GM13977 (cell line): ENCODE measurements around the gene CAMSAP2.

Source experiments
- DNase-seq: peaks from one replicate; pipeline ENCODE4 v3.0.0; 2012; ENCODE audit warnings: low spot score
- in situ Hi-C: fragments of 300-500 bp; cut with MboI; formaldehyde crosslinking; loops from one replicate; pipeline ENCODE4 v1.12.0; 2022; ENCODE audit warnings: low sequenced_read_pairs, low pct_unique_long_range_greater_than_20kb, mixed read lengths, inconsistent platforms; ENCODE audit not compliant: unreplicated experiment
- TF ChIP-seq, protein P1 (sequence below): IDR thresholded peaks from 2 replicates; pipeline ENCODE4 v1.5.1; 2012; ENCODE audit warnings: mild to moderate bottlenecking, control low read depth; ENCODE audit not compliant: insufficient read depth; ENCODE audit errors: extremely low read depth, missing control alignments

Gene CAMSAP2

DNA sequence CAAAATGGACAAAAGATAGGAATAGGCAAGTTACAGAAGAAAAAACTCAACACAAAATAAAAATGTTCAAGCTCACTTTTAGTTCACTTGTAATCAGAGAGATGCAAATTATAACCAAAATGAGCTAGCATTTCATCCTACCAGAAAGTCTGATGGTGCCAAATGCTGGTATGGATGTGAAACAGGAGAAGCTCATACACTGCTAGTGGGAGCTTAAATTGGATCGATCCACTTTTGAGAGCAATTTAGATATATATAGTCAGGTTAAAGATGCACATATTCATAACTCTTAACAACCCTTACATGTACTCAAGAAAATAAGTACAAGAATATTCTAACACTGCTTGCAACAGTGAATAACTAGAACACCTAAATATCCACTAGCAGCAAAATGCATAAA lies 18.5 kb upstream of the CAMSAP2 start:
- TF ChIP-seq, protein P1, sequence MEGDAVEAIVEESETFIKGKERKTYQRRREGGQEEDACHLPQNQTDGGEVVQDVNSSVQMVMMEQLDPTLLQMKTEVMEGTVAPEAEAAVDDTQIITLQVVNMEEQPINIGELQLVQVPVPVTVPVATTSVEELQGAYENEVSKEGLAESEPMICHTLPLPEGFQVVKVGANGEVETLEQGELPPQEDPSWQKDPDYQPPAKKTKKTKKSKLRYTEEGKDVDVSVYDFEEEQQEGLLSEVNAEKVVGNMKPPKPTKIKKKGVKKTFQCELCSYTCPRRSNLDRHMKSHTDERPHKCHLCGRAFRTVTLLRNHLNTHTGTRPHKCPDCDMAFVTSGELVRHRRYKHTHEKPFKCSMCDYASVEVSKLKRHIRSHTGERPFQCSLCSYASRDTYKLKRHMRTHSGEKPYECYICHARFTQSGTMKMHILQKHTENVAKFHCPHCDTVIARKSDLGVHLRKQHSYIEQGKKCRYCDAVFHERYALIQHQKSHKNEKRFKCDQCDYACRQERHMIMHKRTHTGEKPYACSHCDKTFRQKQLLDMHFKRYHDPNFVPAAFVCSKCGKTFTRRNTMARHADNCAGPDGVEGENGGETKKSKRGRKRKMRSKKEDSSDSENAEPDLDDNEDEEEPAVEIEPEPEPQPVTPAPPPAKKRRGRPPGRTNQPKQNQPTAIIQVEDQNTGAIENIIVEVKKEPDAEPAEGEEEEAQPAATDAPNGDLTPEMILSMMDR, result no peak
- no peak for DNase-seq
- in situ Hi-C loops, result no loop called here

DNA sequence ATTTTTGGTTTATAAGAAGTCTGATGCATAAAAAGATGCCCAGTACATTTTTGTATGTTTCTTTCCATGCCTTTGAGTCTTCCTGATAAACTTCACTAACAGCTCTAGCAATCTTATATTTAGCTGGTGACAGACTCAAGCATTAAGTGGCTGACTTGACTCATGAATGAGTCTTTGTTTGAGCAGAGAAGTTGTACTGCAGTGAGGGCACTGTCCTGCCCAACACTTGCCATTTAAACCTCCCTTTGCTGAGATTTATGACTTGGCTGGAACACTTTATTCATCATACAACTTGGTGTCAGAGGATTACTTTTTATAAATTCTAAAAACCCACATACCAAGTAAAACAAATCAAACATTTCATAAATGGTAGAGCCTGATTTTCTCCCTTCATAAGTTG lies 14.6 kb upstream of the CAMSAP2 start:
- TF ChIP-seq, protein P1, result no peak
- in situ Hi-C loops, result no loop called here
- no peak for DNase-seq

DNA sequence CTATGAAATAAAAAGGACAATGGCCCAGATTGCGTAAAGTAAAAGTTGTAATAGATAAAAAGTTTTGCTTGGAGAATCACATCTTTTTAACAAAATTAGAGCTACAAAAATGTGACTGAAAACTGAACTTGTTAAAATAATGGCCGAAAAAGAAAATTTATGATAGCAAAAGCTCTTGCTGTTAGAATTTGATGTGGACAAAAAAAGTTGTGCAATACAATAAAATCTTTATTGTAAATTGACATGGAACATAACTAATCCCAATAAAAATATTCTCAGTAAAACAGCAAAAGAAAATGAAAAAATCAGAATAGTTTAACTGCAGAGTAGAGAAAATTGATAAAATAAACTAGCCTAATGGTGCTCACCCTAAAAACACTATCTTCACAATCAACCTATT lies 11.4 kb upstream of the CAMSAP2 start:
- in situ Hi-C loops, result no loop called here
- no peak for DNase-seq
- TF ChIP-seq, protein P1, result no peak

DNA sequence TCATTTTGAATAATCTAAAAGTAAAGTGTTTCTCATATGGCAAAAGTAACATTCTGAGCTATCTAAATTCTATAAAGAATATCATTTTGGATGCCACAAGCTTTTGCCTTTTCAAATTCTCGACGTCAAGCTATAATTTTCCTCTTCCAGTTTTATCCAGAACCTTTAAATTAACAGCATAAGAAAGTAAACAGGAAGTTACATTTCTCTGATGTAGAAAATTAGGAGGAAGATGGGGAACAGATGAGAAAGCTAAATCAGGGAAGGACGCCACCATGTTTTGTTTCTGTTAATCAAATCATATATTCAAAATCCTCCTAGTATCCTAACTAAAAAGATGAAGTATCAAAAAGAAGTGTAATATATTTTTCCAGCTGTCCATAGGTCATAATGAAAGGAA lies 8.8 kb upstream of the CAMSAP2 start:
- DNase-seq, result no peak
- in situ Hi-C loops, result no loop called here
- TF ChIP-seq, protein P1, result no peak

DNA sequence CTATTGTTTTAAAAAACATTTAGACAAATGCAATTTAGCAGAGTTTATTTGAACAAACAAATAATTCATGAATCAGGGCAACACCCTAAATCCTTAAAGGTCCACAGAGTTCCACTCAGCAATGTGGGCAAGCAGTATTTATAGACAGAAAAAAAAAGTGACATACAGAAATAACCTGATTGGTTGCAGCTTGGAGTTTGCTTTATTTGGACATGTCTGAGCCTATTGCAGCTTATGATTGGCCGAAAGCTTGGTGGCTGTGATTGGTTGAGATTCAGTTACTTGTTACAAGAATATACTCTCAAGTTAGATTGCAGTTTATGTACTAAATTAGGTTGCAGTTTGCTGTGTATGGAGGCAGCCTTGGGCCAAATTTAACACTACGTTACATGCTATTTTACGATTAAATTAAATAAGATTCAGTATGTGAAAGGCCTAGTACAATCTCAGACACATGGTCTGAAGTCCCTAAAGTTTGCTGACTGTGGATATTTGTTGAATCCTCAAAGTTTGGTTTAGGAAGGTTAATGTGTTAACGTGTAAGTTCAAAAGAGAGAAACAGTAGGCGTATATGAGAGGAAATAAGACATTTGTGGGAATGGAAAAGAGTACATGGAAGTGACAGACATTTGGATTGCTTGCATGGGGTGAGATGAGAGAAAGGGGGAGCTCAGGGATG lies 6.9 kb upstream of the CAMSAP2 start:
- in situ Hi-C loops, result no loop called here
- no peak for DNase-seq
- TF ChIP-seq, protein P1, result no peak

DNA sequence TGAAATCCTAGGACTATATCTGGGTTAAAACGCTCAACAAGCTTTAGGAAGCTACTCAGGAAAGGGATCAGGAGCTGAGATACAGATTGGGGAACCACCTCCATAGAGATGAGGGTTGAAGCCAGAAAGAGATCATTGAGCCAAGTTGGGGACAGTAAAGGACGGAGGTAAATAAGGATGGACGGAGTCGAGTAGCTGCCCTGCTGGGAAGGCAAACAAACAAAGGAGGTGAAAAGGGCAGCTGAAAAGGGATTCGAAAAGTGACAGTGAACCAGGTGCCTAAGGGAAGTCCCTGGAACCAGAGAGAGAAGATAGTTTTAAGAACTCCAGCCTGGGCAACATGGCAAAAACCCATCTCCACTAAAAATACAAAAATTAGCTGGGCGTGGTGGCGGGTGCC lies 6.3 kb upstream of the CAMSAP2 start:
- TF ChIP-seq, protein P1, result no peak
- DNase-seq, result no peak
- in situ Hi-C loops, result no loop called here
